ENCODE data around the gene CYTH1.

- no peak for TF ChIP-seq EZH2phosphoT487 (IDR thresholded peaks at IDR 0.05; ENCODE audit: insufficient read depth, low read depth)
- TF ChIP-seq EZH2 (IDR thresholded peaks at IDR 0.05; ENCODE audit: insufficient read depth, poor library complexity, severe bottlenecking): no peak
Measured at GRCh38 chr17:78748730-78749317, 33.2 kb downstream of the CYTH1 start.

Data from GM23248 (cell line).